ENCODE measurements around the gene FEN1.

Gene FEN1

GRCh38 chr11:61827571-61828378, 35.1 kb downstream of the FEN1 start, which contains the start of gene FADS2 (continued):
- TF ChIP-seq ZNF302 (tag by site-specific recombination; IDR thresholded peaks at IDR 0.05; ENCODE audit: low read depth) (no peak), ZNF747 (tag by site-specific recombination; IDR thresholded peaks at IDR 0.05) (no peak), ZNF140 (tag by site-specific recombination; IDR thresholded peaks at IDR 0.05) (no peak), ZNF626 (tag by site-specific recombination; IDR thresholded peaks at IDR 0.05) (no peak), ZNF843 (tag by site-specific recombination; IDR thresholded peaks at IDR 0.05) (no peak; the same call in 1 of the 2 replicates), ZNF311 (tag by site-specific recombination; IDR thresholded peaks at IDR 0.05; ENCODE audit: borderline replicate concordance) (no peak), SETDB1 (IDR thresholded peaks at IDR 0.05; ENCODE audit: insufficient read length, low read length) (no peak), ZNF830 (tag by site-specific recombination; IDR thresholded peaks at IDR 0.05; ENCODE audit: low read depth) (no peak), ZNF335 (tag by site-specific recombination; conservative IDR thresholded peaks at IDR 0.05) (peak; percentile 58; the same call in 1 of the 2 replicates), ZNF530 (tag by site-specific recombination; IDR thresholded peaks at IDR 0.05; ENCODE audit: low read depth) (no peak), GLI4 (tag by site-specific recombination; IDR thresholded peaks at IDR 0.05) (no peak), ZNF558 (tag by site-specific recombination; IDR thresholded peaks at IDR 0.05) (no peak), GLIS2 (tag by site-specific recombination; IDR thresholded peaks at IDR 0.05) (peak; percentile 51), ZNF292 (tag by site-specific recombination; IDR thresholded peaks at IDR 0.05; ENCODE audit: borderline replicate concordance, low read depth) (no peak), ZNF433 (tag by site-specific recombination; IDR thresholded peaks at IDR 0.05; ENCODE audit: low read depth) (no peak), TCF7L2 (IDR thresholded peaks at IDR 0.05; ENCODE audit: borderline replicate concordance, low read depth, low read length) (no peak), ZNF175 (tag by site-specific recombination; IDR thresholded peaks at IDR 0.05) (no peak), ZFP37 (tag by site-specific recombination; IDR thresholded peaks at IDR 0.05) (no peak), HIC1 (tag by site-specific recombination; IDR thresholded peaks at IDR 0.05) (0 out of 2 replicates have a peak, but pooled peaks have one; percentile 25), KLF8 (tag by site-specific recombination; IDR thresholded peaks at IDR 0.05) (peak; percentile 74), ZNF704 (tag by site-specific recombination; IDR thresholded peaks at IDR 0.05) (no peak), ZNF211 (tag by site-specific recombination; IDR thresholded peaks at IDR 0.05; ENCODE audit: low read depth) (no peak)
- TF ChIP-seq, protein P1, sequence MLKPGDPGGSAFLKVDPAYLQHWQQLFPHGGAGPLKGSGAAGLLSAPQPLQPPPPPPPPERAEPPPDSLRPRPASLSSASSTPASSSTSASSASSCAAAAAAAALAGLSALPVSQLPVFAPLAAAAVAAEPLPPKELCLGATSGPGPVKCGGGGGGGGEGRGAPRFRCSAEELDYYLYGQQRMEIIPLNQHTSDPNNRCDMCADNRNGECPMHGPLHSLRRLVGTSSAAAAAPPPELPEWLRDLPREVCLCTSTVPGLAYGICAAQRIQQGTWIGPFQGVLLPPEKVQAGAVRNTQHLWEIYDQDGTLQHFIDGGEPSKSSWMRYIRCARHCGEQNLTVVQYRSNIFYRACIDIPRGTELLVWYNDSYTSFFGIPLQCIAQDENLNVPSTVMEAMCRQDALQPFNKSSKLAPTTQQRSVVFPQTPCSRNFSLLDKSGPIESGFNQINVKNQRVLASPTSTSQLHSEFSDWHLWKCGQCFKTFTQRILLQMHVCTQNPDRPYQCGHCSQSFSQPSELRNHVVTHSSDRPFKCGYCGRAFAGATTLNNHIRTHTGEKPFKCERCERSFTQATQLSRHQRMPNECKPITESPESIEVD (tag by site-specific recombination; IDR thresholded peaks at IDR 0.05): no peak
- TF ChIP-seq, protein P2, sequence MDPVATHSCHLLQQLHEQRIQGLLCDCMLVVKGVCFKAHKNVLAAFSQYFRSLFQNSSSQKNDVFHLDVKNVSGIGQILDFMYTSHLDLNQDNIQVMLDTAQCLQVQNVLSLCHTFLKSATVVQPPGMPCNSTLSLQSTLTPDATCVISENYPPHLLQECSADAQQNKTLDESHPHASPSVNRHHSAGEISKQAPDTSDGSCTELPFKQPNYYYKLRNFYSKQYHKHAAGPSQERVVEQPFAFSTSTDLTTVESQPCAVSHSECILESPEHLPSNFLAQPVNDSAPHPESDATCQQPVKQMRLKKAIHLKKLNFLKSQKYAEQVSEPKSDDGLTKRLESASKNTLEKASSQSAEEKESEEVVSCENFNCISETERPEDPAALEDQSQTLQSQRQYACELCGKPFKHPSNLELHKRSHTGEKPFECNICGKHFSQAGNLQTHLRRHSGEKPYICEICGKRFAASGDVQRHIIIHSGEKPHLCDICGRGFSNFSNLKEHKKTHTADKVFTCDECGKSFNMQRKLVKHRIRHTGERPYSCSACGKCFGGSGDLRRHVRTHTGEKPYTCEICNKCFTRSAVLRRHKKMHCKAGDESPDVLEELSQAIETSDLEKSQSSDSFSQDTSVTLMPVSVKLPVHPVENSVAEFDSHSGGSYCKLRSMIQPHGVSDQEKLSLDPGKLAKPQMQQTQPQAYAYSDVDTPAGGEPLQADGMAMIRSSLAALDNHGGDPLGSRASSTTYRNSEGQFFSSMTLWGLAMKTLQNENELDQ (tag by site-specific recombination; IDR thresholded peaks at IDR 0.05; ENCODE audit: low read depth): no peak
- TF ChIP-seq, protein P3, sequence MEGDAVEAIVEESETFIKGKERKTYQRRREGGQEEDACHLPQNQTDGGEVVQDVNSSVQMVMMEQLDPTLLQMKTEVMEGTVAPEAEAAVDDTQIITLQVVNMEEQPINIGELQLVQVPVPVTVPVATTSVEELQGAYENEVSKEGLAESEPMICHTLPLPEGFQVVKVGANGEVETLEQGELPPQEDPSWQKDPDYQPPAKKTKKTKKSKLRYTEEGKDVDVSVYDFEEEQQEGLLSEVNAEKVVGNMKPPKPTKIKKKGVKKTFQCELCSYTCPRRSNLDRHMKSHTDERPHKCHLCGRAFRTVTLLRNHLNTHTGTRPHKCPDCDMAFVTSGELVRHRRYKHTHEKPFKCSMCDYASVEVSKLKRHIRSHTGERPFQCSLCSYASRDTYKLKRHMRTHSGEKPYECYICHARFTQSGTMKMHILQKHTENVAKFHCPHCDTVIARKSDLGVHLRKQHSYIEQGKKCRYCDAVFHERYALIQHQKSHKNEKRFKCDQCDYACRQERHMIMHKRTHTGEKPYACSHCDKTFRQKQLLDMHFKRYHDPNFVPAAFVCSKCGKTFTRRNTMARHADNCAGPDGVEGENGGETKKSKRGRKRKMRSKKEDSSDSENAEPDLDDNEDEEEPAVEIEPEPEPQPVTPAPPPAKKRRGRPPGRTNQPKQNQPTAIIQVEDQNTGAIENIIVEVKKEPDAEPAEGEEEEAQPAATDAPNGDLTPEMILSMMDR (tag by site-specific recombination; IDR thresholded peaks at IDR 0.05): peak; percentile 13; the same call in 1 of the 2 replicates
- TF ChIP-seq, protein P4, sequence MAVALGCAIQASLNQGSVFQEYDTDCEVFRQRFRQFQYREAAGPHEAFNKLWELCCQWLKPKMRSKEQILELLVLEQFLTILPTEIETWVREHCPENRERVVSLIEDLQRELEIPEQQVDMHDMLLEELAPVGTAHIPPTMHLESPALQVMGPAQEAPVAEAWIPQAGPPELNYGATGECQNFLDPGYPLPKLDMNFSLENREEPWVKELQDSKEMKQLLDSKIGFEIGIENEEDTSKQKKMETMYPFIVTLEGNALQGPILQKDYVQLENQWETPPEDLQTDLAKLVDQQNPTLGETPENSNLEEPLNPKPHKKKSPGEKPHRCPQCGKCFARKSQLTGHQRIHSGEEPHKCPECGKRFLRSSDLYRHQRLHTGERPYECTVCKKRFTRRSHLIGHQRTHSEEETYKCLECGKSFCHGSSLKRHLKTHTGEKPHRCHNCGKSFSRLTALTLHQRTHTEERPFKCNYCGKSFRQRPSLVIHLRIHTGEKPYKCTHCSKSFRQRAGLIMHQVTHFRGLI (tag by site-specific recombination; IDR thresholded peaks at IDR 0.05): peak; percentile 69; the same call in 1 of the 2 replicates
- TF ChIP-seq, protein P5, sequence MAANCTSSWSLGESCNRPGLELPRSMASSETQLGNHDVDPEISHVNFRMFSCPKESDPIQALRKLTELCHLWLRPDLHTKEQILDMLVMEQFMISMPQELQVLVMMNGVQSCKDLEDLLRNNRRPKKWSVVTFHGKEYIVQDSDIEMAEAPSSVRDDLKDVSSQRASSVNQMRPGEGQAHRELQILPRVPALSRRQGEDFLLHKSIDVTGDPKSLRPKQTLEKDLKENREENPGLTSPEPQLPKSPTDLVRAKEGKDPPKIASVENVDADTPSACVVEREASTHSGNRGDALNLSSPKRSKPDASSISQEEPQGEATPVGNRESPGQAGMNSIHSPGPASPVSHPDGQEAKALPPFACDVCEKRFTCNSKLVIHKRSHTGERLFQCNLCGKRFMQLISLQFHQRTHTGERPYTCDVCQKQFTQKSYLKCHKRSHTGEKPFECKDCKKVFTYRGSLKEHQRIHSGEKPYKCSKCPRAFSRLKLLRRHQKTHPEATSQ (tag by site-specific recombination; IDR thresholded peaks at IDR 0.05): no peak
